ENCODE measurements around the gene TMEM147. TPM values are rescaled to one million over a fixed set of nuclear protein-coding genes. Genes with fewer than 3 reads are reported as not detected.

Gene TMEM147
- total and polyA plus RNA-seq, 2 of the 13 experiments (the other 11 are each of a cell fraction or from before 2014, with no cell fraction given) = 141 to 176 TPM

DNA sequence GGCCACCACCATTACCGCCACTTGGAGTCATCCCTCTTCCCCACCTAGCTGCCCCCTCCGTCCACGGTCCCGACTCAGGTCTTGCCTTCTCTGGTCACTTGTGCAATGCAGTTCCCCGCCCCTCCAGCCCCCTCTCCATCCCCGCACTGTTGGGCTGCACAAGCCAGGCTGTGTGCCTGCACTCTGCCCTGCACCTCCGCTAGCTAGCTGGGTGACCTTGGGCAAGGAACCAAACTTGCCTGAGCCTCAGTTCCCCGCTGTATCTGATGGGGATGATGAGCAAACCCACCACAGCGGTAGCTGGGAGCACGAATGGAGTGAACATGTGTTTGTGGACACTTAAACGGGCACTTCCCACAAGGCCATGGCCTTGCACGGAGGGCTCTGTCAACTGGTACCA lies 5.6 kb upstream of the TMEM147 start (continued):
- TF ChIP-seq, protein P1, sequence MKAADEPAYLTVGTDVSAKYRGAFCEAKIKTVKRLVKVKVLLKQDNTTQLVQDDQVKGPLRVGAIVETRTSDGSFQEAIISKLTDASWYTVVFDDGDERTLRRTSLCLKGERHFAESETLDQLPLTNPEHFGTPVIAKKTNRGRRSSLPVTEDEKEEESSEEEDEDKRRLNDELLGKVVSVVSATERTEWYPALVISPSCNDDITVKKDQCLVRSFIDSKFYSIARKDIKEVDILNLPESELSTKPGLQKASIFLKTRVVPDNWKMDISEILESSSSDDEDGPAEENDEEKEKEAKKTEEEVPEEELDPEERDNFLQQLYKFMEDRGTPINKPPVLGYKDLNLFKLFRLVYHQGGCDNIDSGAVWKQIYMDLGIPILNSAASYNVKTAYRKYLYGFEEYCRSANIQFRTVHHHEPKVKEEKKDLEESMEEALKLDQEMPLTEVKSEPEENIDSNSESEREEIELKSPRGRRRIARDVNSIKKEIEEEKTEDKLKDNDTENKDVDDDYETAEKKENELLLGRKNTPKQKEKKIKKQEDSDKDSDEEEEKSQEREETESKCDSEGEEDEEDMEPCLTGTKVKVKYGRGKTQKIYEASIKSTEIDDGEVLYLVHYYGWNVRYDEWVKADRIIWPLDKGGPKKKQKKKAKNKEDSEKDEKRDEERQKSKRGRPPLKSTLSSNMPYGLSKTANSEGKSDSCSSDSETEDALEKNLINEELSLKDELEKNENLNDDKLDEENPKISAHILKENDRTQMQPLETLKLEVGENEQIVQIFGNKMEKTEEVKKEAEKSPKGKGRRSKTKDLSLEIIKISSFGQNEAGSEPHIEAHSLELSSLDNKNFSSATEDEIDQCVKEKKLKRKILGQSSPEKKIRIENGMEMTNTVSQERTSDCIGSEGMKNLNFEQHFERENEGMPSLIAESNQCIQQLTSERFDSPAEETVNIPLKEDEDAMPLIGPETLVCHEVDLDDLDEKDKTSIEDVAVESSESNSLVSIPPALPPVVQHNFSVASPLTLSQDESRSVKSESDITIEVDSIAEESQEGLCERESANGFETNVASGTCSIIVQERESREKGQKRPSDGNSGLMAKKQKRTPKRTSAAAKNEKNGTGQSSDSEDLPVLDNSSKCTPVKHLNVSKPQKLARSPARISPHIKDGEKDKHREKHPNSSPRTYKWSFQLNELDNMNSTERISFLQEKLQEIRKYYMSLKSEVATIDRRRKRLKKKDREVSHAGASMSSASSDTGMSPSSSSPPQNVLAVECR (CRISPR knock-in tag; IDR thresholded peaks at IDR 0.05; ENCODE audit: borderline replicate concordance) = 0 out of 2 replicates have a peak, but pooled peaks have one; percentile 34
- 0 out of 2 replicates have a peak, but pooled peaks have one; percentile 47 for TF ChIP-seq ZBTB7A (CRISPR knock-in tag; IDR thresholded peaks at IDR 0.05)
- 0 out of 2 replicates have a peak, but pooled peaks have one; percentile 24 for TF ChIP-seq ZMYM4 (CRISPR knock-in tag; IDR thresholded peaks at IDR 0.05)
- TF ChIP-seq, protein P2, sequence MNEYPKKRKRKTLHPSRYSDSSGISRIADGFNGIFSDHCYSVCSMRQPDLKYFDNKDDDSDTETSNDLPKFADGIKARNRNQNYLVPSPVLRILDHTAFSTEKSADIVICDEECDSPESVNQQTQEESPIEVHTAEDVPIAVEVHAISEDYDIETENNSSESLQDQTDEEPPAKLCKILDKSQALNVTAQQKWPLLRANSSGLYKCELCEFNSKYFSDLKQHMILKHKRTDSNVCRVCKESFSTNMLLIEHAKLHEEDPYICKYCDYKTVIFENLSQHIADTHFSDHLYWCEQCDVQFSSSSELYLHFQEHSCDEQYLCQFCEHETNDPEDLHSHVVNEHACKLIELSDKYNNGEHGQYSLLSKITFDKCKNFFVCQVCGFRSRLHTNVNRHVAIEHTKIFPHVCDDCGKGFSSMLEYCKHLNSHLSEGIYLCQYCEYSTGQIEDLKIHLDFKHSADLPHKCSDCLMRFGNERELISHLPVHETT (CRISPR knock-in tag; conservative IDR thresholded peaks at IDR 0.05) = no peak
- no peak for TF ChIP-seq ZNF235 (CRISPR knock-in tag; IDR thresholded peaks at IDR 0.05; ENCODE audit: borderline replicate concordance)
- TF ChIP-seq POLR2G (IDR thresholded peaks at IDR 0.05; ENCODE audit: low read depth, low read length) = no peak
- TF ChIP-seq SMAD3 (CRISPR knock-in tag; IDR thresholded peaks at IDR 0.05) = no peak
- peak; percentile 55 for TF ChIP-seq AGO2 (optimal IDR thresholded peaks at IDR 0.05; ENCODE audit: low read depth, low read length)
- no peak for TF ChIP-seq ZNF549 (CRISPR knock-in tag; IDR thresholded peaks at IDR 0.05)
- TF ChIP-seq ZNF605 (CRISPR knock-in tag; IDR thresholded peaks at IDR 0.05) = no peak
- TF ChIP-seq NFKBIZ (CRISPR knock-in tag; IDR thresholded peaks at IDR 0.05) = no peak
- peak; percentile 60 for TF ChIP-seq ZNF263 (CRISPR knock-in tag; IDR thresholded peaks at IDR 0.05)
- TF ChIP-seq ZFP36L2 (CRISPR knock-in tag; IDR thresholded peaks at IDR 0.05) = no peak
- TF ChIP-seq E2F2 (CRISPR knock-in tag; IDR thresholded peaks at IDR 0.05; ENCODE audit: borderline replicate concordance) = no peak
- no peak for TF ChIP-seq SRSF9 (IDR thresholded peaks at IDR 0.05; ENCODE audit: borderline replicate concordance, insufficient read depth, low read depth, low read length, poor library complexity, severe bottlenecking)
- TF ChIP-seq SP5 (CRISPR knock-in tag; IDR thresholded peaks at IDR 0.05; ENCODE audit: borderline replicate concordance, low read depth) = peak; percentile 20; the same call in 1 of the 2 replicates
- no peak for TF ChIP-seq MAFF (IDR thresholded peaks at IDR 0.05; ENCODE audit: low read depth, low read length)
- no peak for TF ChIP-seq GLI4 (CRISPR knock-in tag; IDR thresholded peaks at IDR 0.05; ENCODE audit: borderline replicate concordance)
- peak; percentile 37; the same call in 1 of the 2 replicates for TF ChIP-seq PATZ1 (CRISPR knock-in tag; IDR thresholded peaks at IDR 0.05)
- TF ChIP-seq, protein P3, sequence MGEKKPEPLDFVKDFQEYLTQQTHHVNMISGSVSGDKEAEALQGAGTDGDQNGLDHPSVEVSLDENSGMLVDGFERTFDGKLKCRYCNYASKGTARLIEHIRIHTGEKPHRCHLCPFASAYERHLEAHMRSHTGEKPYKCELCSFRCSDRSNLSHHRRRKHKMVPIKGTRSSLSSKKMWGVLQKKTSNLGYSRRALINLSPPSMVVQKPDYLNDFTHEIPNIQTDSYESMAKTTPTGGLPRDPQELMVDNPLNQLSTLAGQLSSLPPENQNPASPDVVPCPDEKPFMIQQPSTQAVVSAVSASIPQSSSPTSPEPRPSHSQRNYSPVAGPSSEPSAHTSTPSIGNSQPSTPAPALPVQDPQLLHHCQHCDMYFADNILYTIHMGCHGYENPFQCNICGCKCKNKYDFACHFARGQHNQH (CRISPR knock-in tag; IDR thresholded peaks at IDR 0.05) = no peak
- TF ChIP-seq ZBTB38 (CRISPR knock-in tag; IDR thresholded peaks at IDR 0.05) = peak; percentile 54; the same call in 1 of the 2 replicates

Data from HepG2 (cell line).